ENCODE results near the gene HSPA2.
A peak's percentile ranks its signal among the peaks of the same experiment; 100 is the strongest.

HSPA2 gene

GRCh38 chr14:64518229-64518628 is 22.3 kb upstream of the HSPA2 start:
- Mint-ChIP-seq H3K9me3 (no peaks in the 10 kb centered on the region), H3K4me1 (no peaks in the 10 kb centered on the region), H3K27me3 (ENCODE audit: low read depth, poor library complexity) (no peaks in the 10 kb centered on the region), H3K27ac (no peak overlapping the region), H3K4me3 (no peak overlapping the region), H3K36me3 (ENCODE audit: low read depth) (peaks cover 16% of the 10 kb centered on the region)
- no peak for TF ChIP-seq CTCF (IDR thresholded peaks at IDR 0.05)
- no peak for DNase-seq

- no peak for TF ChIP-seq CTCF (IDR thresholded peaks at IDR 0.05)
- Mint-ChIP-seq H3K27ac (no peak overlapping the region), H3K9me3 (no peaks in the 10 kb centered on the region), H3K27me3 (ENCODE audit: low read depth, poor library complexity) (no peaks in the 10 kb centered on the region), H3K4me3 (no peak overlapping the region), H3K36me3 (ENCODE audit: low read depth) (peaks cover 19% of the 10 kb centered on the region), H3K4me1 (no peaks in the 10 kb centered on the region)
- DNase-seq: no peak
These were observed 19.8 kb upstream of the HSPA2 start for GRCh38 chr14:64520699-64521098.

- TF ChIP-seq CTCF (IDR thresholded peaks at IDR 0.05): no peak
- Mint-ChIP-seq H3K9me3 (no peaks in the 10 kb centered on the region), H3K36me3 (ENCODE audit: low read depth) (peaks cover 29% of the 10 kb centered on the region), H3K27me3 (ENCODE audit: low read depth, poor library complexity) (no peaks in the 10 kb centered on the region), H3K4me1 (peaks cover 4% of the 10 kb centered on the region), H3K27ac (no peak overlapping the region), H3K4me3 (no peak overlapping the region)
- no peak for DNase-seq
These were observed 17.8 kb upstream of the HSPA2 start for GRCh38 chr14:64522591-64523355.

- DNase-seq: no peak
- no peak for TF ChIP-seq CTCF (IDR thresholded peaks at IDR 0.05)
- Mint-ChIP-seq H3K27ac (no peak overlapping the region), H3K27me3 (ENCODE audit: low read depth, poor library complexity) (no peaks in the 10 kb centered on the region), H3K4me1 (peaks cover 4% of the 10 kb centered on the region), H3K4me3 (no peak overlapping the region), H3K9me3 (no peaks in the 10 kb centered on the region), H3K36me3 (ENCODE audit: low read depth) (peaks cover 38% of the 10 kb centered on the region)
These were observed 15.2 kb upstream of the HSPA2 start for GRCh38 chr14:64525354-64525753.

GRCh38 chr14:64531567-64531966 is 9.0 kb upstream of the HSPA2 start:
- TF ChIP-seq CTCF (IDR thresholded peaks at IDR 0.05): no peak
- H3K4me1 Mint-ChIP-seq: no peaks in the 10 kb centered on the region
- H3K27ac Mint-ChIP-seq: peak overlapping the region; percentile 13
- no peak overlapping the region for H3K4me3 Mint-ChIP-seq
- H3K27me3 Mint-ChIP-seq (ENCODE audit: low read depth, poor library complexity): no peaks in the 10 kb centered on the region
- H3K36me3 Mint-ChIP-seq (ENCODE audit: low read depth): peaks cover 21% of the 10 kb centered on the region
- no peak for DNase-seq
- H3K9me3 Mint-ChIP-seq: no peaks in the 10 kb centered on the region

Measured in nephron progenitor cell (in vitro differentiated cells).